ENCODE measurements around the gene YIPF3.
"Not testable (repeated sequence)": the region's sequence is repeated elsewhere in the genome, so short reads cannot be mapped to it uniquely, and the experiment has no call there.

YIPF3 gene

DNA sequence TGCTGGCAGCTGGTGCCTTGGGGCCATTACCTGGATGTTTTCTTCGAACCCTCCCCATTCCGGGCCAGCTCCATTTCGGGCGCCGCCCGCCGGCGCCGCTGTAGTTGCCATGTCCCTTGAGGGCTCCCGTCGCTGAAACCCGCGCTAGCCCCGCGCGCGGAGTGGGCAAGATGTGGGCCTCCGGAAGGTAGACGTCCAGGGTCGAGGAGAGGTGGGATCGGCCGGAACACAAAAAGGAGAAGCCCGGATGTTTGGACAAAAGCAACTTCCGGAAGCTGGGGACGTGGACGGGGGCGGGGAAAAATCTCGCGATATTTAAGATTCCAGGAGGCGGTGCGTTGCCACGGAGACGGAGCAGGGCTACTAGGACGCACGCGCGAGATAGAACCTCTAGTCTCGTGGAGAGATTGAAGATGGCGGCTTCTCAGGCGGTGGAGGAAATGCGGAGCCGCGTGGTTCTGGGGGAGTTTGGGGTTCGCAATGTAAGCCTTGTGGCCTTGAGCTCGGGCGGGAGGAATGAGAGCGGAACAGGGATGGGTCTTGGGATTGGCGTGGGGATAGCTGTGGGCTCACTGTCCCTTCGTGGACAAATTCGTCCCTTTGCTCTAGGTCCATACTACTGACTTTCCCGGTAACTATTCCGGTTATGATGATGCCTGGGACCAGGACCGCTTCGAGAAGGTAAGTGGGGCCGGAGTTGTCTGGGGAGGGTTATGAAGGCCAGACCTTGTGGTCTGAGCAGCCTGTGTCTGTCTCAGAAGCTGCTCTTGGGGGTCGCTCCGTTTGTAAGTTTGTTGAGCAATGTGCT lies at the start of gene YIPF3, which contains the start of gene POLR1C:
YIPF3 (minus strand) TSS at position 230 of the 808 bp plus-strand sequence; CDS start at position 111, 119 bp downstream.
POLR1C (plus strand) TSS at position 393 of the 808 bp plus-strand sequence; CDS start at position 414, 21 bp downstream.
- DNase-seq (ENCODE audit: insufficient read length, low spot score) (peak; percentile 99), FAIRE-seq (peak; percentile 52)
- TF ChIP-seq POLR2A (IDR thresholded peaks at IDR 0.05; ENCODE audit: low read depth, low read length): peak; percentile 91

DNA sequence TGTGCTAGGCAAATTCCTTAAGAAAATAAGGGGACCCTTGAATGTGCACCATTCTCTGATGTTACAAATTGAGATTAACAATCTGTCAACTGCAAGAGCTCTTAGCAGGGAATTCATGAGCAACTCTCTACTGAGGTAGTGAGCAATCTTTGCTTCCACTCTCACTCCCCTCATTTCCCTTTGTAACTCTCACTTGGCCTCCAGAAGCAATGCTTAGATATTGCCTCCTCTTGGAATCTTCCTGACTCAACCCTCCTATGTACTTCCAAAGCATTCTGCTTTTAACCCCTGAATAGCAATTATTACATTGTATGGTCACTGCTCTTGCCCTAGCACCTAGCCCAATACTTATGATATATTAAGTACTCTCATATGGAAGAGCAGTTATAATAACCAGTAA lies 42.6 kb upstream of the YIPF3 start:
- DNase-seq (ENCODE audit: insufficient read length, low spot score): no peak
- TF ChIP-seq POLR2A (IDR thresholded peaks at IDR 0.05; ENCODE audit: low read depth, low read length): no peak
- no peak for FAIRE-seq

GRCh38 chr6:43557620-43558019 lies 40.9 kb upstream of the YIPF3 start:
- FAIRE-seq; DNase-seq (ENCODE audit: insufficient read length, low spot score): not testable (repeated sequence)

DNA sequence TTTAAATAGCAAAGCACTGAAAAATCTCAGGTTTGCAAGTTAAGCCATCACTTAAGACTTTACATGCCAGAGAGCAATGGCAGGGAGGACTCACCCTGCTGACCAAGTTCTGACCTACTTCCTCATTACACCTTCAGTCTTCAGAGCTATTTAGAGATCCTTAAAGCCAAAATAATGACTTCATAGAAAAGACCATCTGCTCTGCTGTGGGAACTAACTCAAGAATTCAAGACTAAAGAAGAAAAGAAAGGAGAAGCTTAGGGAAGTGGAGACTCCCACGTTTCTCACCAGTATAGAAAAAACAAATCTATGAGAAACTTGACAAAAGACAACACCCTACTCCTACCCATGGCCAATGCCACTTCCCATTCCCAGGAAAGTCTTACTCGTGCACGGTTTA lies 30.5 kb upstream of the YIPF3 start:
- DNase-seq (ENCODE audit: insufficient read length, low spot score): no peak
- TF ChIP-seq POLR2A (IDR thresholded peaks at IDR 0.05; ENCODE audit: low read depth, low read length): no peak
- no peak for FAIRE-seq

DNA sequence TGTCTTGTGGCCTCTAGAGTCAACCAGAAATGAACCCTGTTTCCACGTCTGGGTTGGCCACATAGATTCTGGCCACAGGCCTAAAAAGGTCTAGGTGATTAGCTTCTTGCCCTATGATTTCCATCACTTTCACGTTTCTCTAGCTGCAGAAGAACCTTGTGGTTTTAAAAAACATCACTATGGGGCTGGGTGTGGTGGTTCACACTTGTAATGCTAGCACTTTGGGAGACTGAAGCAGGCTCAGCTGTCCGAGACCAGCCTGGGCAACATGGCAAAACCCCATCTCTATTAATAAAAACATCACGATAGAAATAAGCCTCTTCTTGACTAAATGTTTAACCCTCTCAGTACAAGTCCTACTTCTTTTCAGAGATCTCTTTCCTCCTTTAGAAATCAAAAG lies 27.7 kb upstream of the YIPF3 start:
- DNase-seq (ENCODE audit: insufficient read length, low spot score) (no peak), FAIRE-seq (no peak)
- TF ChIP-seq POLR2A (IDR thresholded peaks at IDR 0.05; ENCODE audit: low read depth, low read length): no peak

- DNase-seq (ENCODE audit: insufficient read length, low spot score) (no peak), FAIRE-seq (no peak)
- no peak for TF ChIP-seq POLR2A (IDR thresholded peaks at IDR 0.05; ENCODE audit: low read depth, low read length)
Measured at GRCh38 chr6:43541774-43542471, 25.2 kb upstream of the YIPF3 start.

DNA sequence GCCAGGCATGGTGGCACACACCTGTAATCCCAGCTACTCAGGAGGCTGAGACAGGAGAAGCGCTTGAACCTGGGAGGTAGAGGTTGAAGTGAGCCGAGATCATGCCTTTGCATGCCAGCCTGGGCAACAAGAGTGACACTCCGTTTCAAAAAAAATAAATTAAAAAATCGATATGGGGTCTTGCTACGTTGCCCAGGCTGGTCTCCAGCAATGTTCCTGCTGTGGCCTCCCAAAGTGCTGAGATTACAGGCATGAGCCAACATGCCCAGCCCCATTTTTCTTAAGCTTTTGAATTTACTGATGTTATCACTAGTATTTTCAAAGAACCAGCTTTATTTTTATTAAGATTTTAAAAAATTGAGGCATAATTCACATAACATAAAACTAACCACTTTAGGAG lies 23.8 kb upstream of the YIPF3 start:
- TF ChIP-seq POLR2A (IDR thresholded peaks at IDR 0.05; ENCODE audit: low read depth, low read length): no peak
- FAIRE-seq (no peak), DNase-seq (ENCODE audit: insufficient read length, low spot score) (no peak)

DNA sequence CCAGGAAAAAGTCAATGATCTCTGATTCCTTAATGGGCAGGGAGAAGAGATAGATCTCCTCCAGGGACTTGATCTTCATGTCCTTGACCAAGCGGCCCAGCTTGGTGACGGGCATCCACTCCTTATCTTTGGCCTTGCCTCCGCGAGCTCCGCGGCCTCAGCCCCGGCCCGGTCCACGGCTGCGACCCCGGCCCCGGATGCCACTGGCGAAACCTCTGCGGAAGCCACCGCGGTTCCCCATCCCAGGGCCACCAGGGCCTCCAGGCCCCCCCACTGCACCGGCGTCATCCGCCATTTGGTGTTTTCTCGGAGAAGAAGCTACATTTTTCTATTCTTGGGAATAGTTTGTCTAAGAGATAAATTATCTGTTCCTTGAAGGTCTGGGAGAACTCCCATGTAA lies 22.7 kb upstream of the YIPF3 start:
- FAIRE-seq; DNase-seq (ENCODE audit: insufficient read length, low spot score): not testable (repeated sequence)

- FAIRE-seq; DNase-seq (ENCODE audit: insufficient read length, low spot score): not testable (repeated sequence)
Measured at GRCh38 chr6:43538986-43539385, 22.3 kb upstream of the YIPF3 start.

GRCh38 chr6:43532201-43532600 lies 15.5 kb upstream of the YIPF3 start:
- FAIRE-seq (no peak), DNase-seq (ENCODE audit: insufficient read length, low spot score) (no peak)
- TF ChIP-seq POLR2A (IDR thresholded peaks at IDR 0.05; ENCODE audit: low read depth, low read length): no peak

- TF ChIP-seq POLR2A (IDR thresholded peaks at IDR 0.05; ENCODE audit: low read depth, low read length): no peak
- FAIRE-seq: no peak
- DNase-seq (ENCODE audit: insufficient read length, low spot score): no peak
Measured at GRCh38 chr6:43524483-43524961, 7.8 kb upstream of the YIPF3 start.

GRCh38 chr6:43523284-43523683 lies 6.6 kb upstream of the YIPF3 start:
- FAIRE-seq: no peak

GRCh38 chr6:43522547-43523261 lies 6.0 kb upstream of the YIPF3 start:
- FAIRE-seq (no peak), DNase-seq (ENCODE audit: insufficient read length, low spot score) (no peak)
- no peak for TF ChIP-seq POLR2A (IDR thresholded peaks at IDR 0.05; ENCODE audit: low read depth, low read length)

More at GRCh38 chr6:43523284-43523683, 6.6 kb upstream of the YIPF3 start:
- DNase-seq (ENCODE audit: insufficient read length, low spot score): no peak
- no peak for TF ChIP-seq POLR2A (IDR thresholded peaks at IDR 0.05; ENCODE audit: low read depth, low read length)

- FAIRE-seq (no peak), DNase-seq (ENCODE audit: insufficient read length, low spot score) (no peak)
- TF ChIP-seq POLR2A (IDR thresholded peaks at IDR 0.05; ENCODE audit: low read depth, low read length): no peak
Measured at GRCh38 chr6:43521836-43522235, 5.1 kb upstream of the YIPF3 start.

Data from H54 (cell line).